ENCODE data around the gene POP7.

POP7 gene

DNA sequence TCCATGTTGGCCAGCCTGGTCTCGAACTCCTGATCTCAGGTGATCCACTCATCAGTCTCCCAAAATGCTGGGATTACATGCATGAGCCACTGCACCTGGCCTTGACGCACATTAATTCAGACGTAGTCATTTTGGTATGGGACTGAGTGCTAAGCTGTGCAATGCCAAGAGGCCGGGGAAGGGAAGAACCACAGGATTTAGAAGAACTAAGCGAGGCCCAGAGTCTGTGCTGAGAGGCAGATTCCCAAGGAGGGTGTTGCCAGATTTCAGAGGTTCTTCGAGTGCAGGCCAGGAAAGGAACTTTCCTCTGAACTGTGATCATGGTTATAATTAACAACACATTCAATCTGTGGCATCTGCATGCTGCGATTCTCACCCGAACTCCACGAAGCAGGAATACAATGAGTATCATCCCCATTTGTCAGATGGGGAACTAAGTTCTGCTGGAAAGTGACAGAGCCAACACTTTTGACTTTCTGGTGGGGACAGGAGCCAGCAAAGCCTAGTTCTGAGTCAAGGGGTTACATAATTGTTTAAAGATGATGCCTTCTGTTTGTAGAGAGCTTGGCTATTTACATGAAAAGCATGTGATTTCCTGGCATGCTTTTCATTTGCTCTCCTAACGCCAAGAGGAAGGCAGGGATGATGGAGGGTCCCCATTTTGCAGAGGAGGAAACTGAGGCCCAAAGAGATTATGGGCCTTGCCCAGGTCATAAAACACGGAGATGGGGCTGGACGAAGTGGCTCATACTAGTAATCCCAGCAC, 21.3 kb downstream of the POP7 start:
- no peak for DNase-seq

GRCh38 chr7:100728196-100728595, 22.3 kb downstream of the POP7 start:
- DNase-seq: no peak

GRCh38 chr7:100730136-100730800, 24.3 kb downstream of the POP7 start:
- no peak for DNase-seq

GRCh38 chr7:100731937-100732636, 26.2 kb downstream of the POP7 start:
- DNase-seq: no peak

GRCh38 chr7:100735730-100736129, 29.8 kb downstream of the POP7 start:
- no peak for DNase-seq

GRCh38 chr7:100736671-100737070, 30.8 kb downstream of the POP7 start:
- no peak for DNase-seq

GRCh38 chr7:100739934-100740333, 34.0 kb downstream of the POP7 start:
- no peak for DNase-seq

DNA sequence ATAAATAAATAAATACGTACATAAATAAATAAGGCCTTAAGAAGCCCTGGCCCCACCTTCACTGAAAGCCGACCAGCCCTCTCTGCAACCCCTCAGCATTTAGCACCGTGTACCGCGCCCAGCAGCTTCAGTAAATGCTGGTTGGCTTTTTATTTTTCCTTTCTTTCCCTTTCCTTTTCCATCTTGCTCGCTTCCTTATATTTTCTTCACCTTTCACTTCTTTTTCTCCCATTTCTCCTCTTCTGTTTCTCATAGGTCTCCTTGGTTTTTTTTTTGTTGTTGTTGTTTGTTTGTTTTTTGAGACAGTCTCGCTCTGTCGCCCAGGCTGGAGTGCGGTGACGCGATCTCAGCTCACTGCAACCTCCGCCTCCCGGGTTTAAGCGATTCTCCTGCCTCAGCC, 38.7 kb downstream of the POP7 start:
- no peak for DNase-seq

GRCh38 chr7:100745184-100745583, 39.3 kb downstream of the POP7 start:
- DNase-seq: peak; percentile 9

DNA sequence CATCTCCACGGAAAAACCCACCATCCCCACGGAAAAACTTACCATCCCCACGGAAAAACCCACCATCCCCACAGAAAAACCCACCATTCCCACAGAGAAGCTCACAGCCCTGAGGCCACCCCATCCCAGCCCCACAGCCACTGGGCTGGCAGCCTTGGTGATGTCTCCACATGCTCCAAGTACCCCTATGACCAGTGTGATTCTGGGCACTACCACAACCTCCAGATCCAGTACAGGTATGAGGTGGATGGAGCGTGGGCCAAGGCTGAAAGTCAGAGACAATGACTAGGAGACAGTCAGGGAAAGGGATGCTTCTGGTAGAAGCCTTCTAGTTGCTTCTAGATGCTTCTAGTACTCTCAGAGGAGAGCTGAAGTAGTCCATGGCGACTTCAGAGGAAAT, 47.1 kb downstream of the POP7 start:
- DNase-seq: no peak

- no peak for DNase-seq
Observed at GRCh38 chr7:100753750-100754149, 47.8 kb downstream of the POP7 start.

Data from stimulated activated CD4-positive, alpha-beta T cell treated with anti-CD3 and anti-CD28 coated beads, Interleukin-4, amount 100 ng/mL, for 24 hours (primary cell).